Type B pancreatic cell (in vitro differentiated cells): ENCODE measurements around the gene TMEM123. TPM values are rescaled to one million over a fixed set of nuclear protein-coding genes. Genes with fewer than 3 reads are reported as not detected.
"Not testable (repeated sequence)": the region's sequence is repeated elsewhere in the genome, so short reads cannot be mapped to it uniquely, and the experiment has no call there.

ENCODE experiments used
- DNase-seq: peaks from one replicate; pipeline ENCODE4 v3.0.0; 2021; ENCODE audit warnings: mixed read lengths; ENCODE audit not compliant: unreplicated experiment; ENCODE audit errors: extremely low spot score
- H3K27ac Mint-ChIP-seq: 2 replicates; pipeline ENCODE4 v1.8.0; 2021; ENCODE audit warnings: mild to moderate bottlenecking, mixed read lengths
- H3K27me3 Mint-ChIP-seq: 2 replicates; pipeline ENCODE4 v1.8.0; 2021; ENCODE audit warnings: mixed read lengths
- H3K36me3 Mint-ChIP-seq: 2 replicates; pipeline ENCODE4 v1.8.0; 2021; ENCODE audit warnings: mixed read lengths
- H3K4me1 Mint-ChIP-seq: one replicate; pipeline ENCODE4 v1.8.0; 2021; ENCODE audit warnings: mixed read lengths; ENCODE audit not compliant: unreplicated experiment
- H3K4me3 Mint-ChIP-seq: 2 replicates; pipeline ENCODE4 v1.8.0; 2021; ENCODE audit warnings: mild to moderate bottlenecking, mixed read lengths
- H3K9me3 Mint-ChIP-seq: 2 replicates; pipeline ENCODE4 v1.8.0; 2021; ENCODE audit warnings: mixed read lengths
- CTCF ChIP-seq: fragments of 200-600 bp; sonication (generic); conservative IDR thresholded peaks from 2 replicates; pipeline ENCODE4 v1.5.0; 2021; ENCODE audit warnings: antibody characterized with exemption, mild to moderate bottlenecking
- total RNA-seq: library from RNA; stranded (reverse); gene quantifications from 2 replicates; pipeline ENCODE4 v1.2.1, GENCODE V29; 2021; ENCODE audit warnings: low replicate concordance

TMEM123 gene
- total RNA-seq, 1 donor from 2014 or later: 144 TPM

- Mint-ChIP-seq H3K36me3 (peaks cover 29% of the 10 kb centered on the region), H3K9me3 (no peaks in the 10 kb centered on the region), H3K4me1 (peaks cover 32% of the 10 kb centered on the region), H3K4me3 (no peak overlapping the region), H3K27me3 (no peaks in the 10 kb centered on the region), H3K27ac (no peak overlapping the region)
- no peak for TF ChIP-seq CTCF
- DNase-seq: no peak
These were observed 3.7 kb downstream of the TMEM123 start for GRCh38 chr11:102448869-102449224.

- peaks cover 32% of the 10 kb centered on the region for H3K4me1 Mint-ChIP-seq
- H3K36me3 Mint-ChIP-seq: peaks cover 35% of the 10 kb centered on the region
- no peak overlapping the region for H3K27ac Mint-ChIP-seq
- H3K27me3 Mint-ChIP-seq: no peaks in the 10 kb centered on the region
- TF ChIP-seq CTCF: no peak
- H3K9me3 Mint-ChIP-seq: no peaks in the 10 kb centered on the region
- no peak overlapping the region for H3K4me3 Mint-ChIP-seq
- no peak for DNase-seq
These were observed 4.4 kb downstream of the TMEM123 start for GRCh38 chr11:102447941-102448868.

DNA sequence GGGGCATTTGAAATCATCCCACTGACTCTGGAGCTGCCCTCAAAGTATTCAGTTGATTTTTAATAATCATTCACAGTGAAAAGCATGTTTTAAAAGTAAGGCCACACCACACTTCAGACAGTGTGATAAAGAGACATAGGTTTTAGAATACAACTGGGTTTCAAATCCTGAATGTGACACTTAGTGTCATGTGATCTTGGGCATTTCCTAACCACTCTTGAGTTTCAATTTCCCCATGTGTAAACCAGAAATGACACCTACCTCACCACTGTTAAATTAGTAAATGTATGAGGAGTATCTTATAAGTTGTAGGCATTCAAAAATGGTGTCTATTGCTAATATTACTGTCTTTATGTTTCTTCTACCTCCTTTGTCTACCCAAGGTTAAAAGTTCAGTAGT is 5.4 kb downstream of the TMEM123 start:
- no peak overlapping the region for H3K4me3 Mint-ChIP-seq
- no peak for TF ChIP-seq CTCF
- DNase-seq: no peak
- peaks cover 44% of the 10 kb centered on the region for H3K36me3 Mint-ChIP-seq
- H3K27ac Mint-ChIP-seq: no peak overlapping the region
- H3K9me3 Mint-ChIP-seq: no peaks in the 10 kb centered on the region
- H3K4me1 Mint-ChIP-seq: peaks cover 32% of the 10 kb centered on the region
- H3K27me3 Mint-ChIP-seq: no peaks in the 10 kb centered on the region

DNA sequence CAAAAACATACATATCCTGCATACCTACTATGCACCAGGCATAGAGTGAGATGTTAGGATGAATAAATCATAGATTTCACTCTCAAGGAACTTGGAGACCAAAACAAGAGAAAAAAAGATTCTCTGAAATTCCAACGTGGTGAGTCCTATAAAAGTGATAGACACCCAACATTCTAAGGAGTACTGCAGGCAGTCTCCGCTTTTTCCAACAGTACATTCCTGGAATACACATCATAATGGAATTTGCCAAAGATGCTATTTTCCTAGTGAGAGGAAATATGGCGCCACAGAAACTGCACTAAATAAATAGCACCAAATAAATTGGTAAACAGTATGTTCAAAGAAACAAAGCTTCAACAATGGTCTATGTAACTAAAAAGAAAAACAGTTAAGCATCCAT is 6.0 kb downstream of the TMEM123 start:
- peaks cover 44% of the 10 kb centered on the region for H3K36me3 Mint-ChIP-seq
- no peak for DNase-seq
- no peak for TF ChIP-seq CTCF

DNA sequence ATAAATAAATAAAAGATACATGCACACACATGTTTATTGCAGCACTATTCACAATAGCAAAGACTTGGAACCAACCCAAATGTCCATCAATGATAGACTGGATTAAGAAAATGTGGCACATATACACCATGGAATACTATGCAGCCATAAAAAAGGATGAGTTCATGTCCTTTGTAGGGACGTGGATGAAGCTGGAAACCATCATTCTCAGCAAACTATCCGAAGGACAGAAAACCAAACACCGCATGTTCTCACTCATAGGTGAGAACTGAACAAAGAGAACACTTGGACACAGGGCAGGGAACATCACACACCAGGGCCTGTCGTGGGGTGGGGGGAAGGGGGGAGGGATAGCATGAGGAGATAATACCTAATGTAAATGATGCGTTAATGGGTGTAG is 7.9 kb downstream of the TMEM123 start:
- not testable (repeated sequence) for H3K27ac Mint-ChIP-seq, H3K9me3 Mint-ChIP-seq, DNase-seq, H3K27me3 Mint-ChIP-seq, H3K4me3 Mint-ChIP-seq
- Mint-ChIP-seq H3K4me1 (peaks cover 20% of the 10 kb centered on the region), H3K36me3 (peaks cover 62% of the 10 kb centered on the region)

More for the DNA sequence above, 6.0 kb downstream of the TMEM123 start:
- peaks cover 32% of the 10 kb centered on the region for H3K4me1 Mint-ChIP-seq
- H3K27ac Mint-ChIP-seq: no peak overlapping the region
- H3K4me3 Mint-ChIP-seq: no peak overlapping the region
- no peaks in the 10 kb centered on the region for H3K9me3 Mint-ChIP-seq
- no peaks in the 10 kb centered on the region for H3K27me3 Mint-ChIP-seq

DNA sequence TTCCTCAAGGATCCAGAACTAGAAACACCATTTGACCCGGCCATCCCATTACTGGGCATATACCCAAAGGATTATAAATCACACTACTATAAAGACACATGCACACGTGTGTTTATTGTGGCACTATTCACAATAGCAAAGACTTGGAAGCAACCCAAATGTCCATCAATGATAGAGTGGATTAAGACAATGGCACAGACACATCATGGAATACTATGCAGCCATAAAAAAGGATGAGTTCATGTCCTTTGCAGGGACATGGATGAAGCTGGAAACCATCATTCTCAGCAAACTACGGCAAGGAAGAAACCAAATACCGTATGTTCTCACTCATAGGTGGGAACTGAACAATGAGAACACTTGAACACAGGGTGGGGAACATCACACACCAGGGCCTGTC is 8.4 kb downstream of the TMEM123 start:
- Mint-ChIP-seq H3K36me3 (peaks cover 63% of the 10 kb centered on the region), H3K4me1 (peaks cover 16% of the 10 kb centered on the region)
- not testable (repeated sequence) for H3K27ac Mint-ChIP-seq, H3K4me3 Mint-ChIP-seq, DNase-seq, H3K27me3 Mint-ChIP-seq, H3K9me3 Mint-ChIP-seq

DNA sequence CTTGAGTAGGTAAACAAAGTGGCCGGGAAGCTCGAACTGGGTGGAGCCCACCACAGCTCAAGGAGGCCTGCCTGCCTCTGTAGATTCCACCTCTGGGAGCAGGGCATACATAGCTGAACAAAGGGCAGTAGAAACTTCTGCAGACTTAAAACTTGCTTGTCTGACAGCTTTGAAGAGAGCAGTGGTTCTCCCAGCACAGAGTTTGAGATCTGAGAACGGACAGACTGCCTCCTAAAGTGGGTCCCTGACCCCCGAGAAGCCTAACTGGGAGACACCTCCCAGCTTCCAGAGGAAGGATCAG is 13.6 kb downstream of the TMEM123 start:
- H3K27ac Mint-ChIP-seq, H3K4me1 Mint-ChIP-seq, H3K27me3 Mint-ChIP-seq, DNase-seq, H3K4me3 Mint-ChIP-seq: not testable (repeated sequence)
- H3K36me3 Mint-ChIP-seq: peaks cover 66% of the 10 kb centered on the region
- H3K9me3 Mint-ChIP-seq: peaks cover 11% of the 10 kb centered on the region
